ENCODE results near the gene ATG13. TPM values are rescaled to one million over a fixed set of nuclear protein-coding genes. Genes with fewer than 3 reads are reported as not detected.

The ATG13 gene
- total and polyA plus RNA-seq, 7 donors, result 16.8 to 50.7 (median 32.7) TPM

DNA sequence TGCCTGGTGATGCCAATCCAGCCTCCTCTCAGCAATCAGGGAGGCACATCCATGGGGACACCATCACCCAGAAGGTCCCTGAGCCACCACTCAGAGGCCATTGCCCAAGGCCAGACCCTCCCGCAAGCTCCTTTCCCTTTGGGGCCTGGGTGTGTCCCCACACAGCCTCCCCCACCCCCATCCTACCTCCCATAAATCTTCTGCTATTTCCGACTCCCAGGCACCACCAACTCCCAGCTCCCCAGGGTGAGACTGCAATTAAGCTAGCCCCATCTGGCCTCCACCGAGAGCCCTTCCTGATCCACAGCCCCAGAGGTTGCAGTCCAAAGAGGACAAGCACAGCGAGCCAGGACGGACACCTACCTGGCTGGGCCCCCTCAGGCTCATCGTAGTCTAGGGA is 76.7 kb downstream of the ATG13 start:
- no peaks in the 10 kb centered on the region for H3K9me3 ChIP-seq
- TF ChIP-seq CTCF (IDR thresholded peaks at IDR 0.05), result no peak
- H3K4me1 ChIP-seq, result peaks cover 35% of the 10 kb centered on the region
- H3K36me3 ChIP-seq (ENCODE audit: insufficient read depth in 1 of 2, low read depth in 1 of 2), result peaks cover 3 to 60% of the 10 kb centered on the region in 2 donors
- DNase-seq (no peak), ATAC-seq (no peak)
- H3K27ac ChIP-seq, result peak overlapping the region; percentile 36
- WGBS, 3 donors, result 60 to 69% (median 62%) methylated on average over 6 of the region's 6 CpGs
- intact Hi-C loops (cut with DNase I), result no loop called here
- H3K4me3 ChIP-seq, result no peak overlapping the region
- no peaks in the 10 kb centered on the region for H3K27me3 ChIP-seq (ENCODE audit: insufficient read depth in 3 of 3, low read length in 2 of 3)

GRCh38 chr11:46694607-46695006 is 77.3 kb downstream of the ATG13 start:
- H3K27ac ChIP-seq, result peak overlapping the region; percentile 36
- no peak overlapping the region for H3K4me3 ChIP-seq
- H3K9me3 ChIP-seq, result no peaks in the 10 kb centered on the region
- no peaks in the 10 kb centered on the region for H3K27me3 ChIP-seq (ENCODE audit: insufficient read depth in 3 of 3, low read length in 2 of 3)
- H3K4me1 ChIP-seq, result peaks cover 40% of the 10 kb centered on the region
- DNase-seq (no peak), ATAC-seq (no peak)
- peaks cover 3 to 54% of the 10 kb centered on the region in 2 donors for H3K36me3 ChIP-seq (ENCODE audit: insufficient read depth in 1 of 2, low read depth in 1 of 2)
- intact Hi-C loops (cut with DNase I), result no loop called here
- WGBS, 3 donors, result 57 to 74% (median 71%) methylated on average over 7 of the region's 7 CpGs
- no peak for TF ChIP-seq CTCF (IDR thresholded peaks at IDR 0.05)

- H3K27me3 ChIP-seq (ENCODE audit: insufficient read depth in 3 of 3, low read length in 2 of 3), result no peaks in the 10 kb centered on the region
- no peak for DNase-seq
- peak in 1 of 4 donors; percentile 8 for ATAC-seq
- H3K4me3 ChIP-seq, result no peak overlapping the region
- peak overlapping the region; percentile 81 for H3K27ac ChIP-seq
- H3K36me3 ChIP-seq (ENCODE audit: insufficient read depth in 1 of 2, low read depth in 1 of 2), result peaks cover 3 to 51% of the 10 kb centered on the region in 2 donors
- intact Hi-C loops (cut with DNase I), result no loop called here
- WGBS, 3 donors, result 62 to 75% (median 62%) methylated on average over 12 of the region's 12 CpGs
- no peaks in the 10 kb centered on the region for H3K9me3 ChIP-seq
- TF ChIP-seq CTCF (IDR thresholded peaks at IDR 0.05), result no peak
- H3K4me1 ChIP-seq, result peaks cover 42% of the 10 kb centered on the region
Measured at GRCh38 chr11:46695345-46696211, 78.2 kb downstream of the ATG13 start.

- H3K4me3 ChIP-seq, result no peak overlapping the region
- H3K36me3 ChIP-seq (ENCODE audit: insufficient read depth in 1 of 2, low read depth in 1 of 2), result peaks cover 3 to 45% of the 10 kb centered on the region in 2 donors
- WGBS, 3 donors, result 25 to 32% (median 30%) methylated on average over 11 of the region's 11 CpGs
- no peak for TF ChIP-seq CTCF (IDR thresholded peaks at IDR 0.05)
- H3K4me1 ChIP-seq, result peaks cover 42% of the 10 kb centered on the region
- H3K9me3 ChIP-seq, result no peaks in the 10 kb centered on the region
- peak overlapping the region; percentile 81 for H3K27ac ChIP-seq
- ATAC-seq, result peak; percentile 77 to 83 (median 78)
- peak; percentile 82 to 94 for DNase-seq
- intact Hi-C loops (cut with DNase I), result no loop called here
- H3K27me3 ChIP-seq (ENCODE audit: insufficient read depth in 3 of 3, low read length in 2 of 3), result no peaks in the 10 kb centered on the region
Measured at GRCh38 chr11:46696212-46696558, 78.8 kb downstream of the ATG13 start.
